ENCODE results near the gene ZBTB7B. TPM values are rescaled to one million over a fixed set of nuclear protein-coding genes. Genes with fewer than 3 reads are reported as not detected.

Gene ZBTB7B
- total and polyA plus RNA-seq, 9 of the 15 experiments (the other 6 are each of a cell fraction or from before 2014, with no cell fraction given), result 0.04 to 46.5 (median 15.2) TPM

DNA sequence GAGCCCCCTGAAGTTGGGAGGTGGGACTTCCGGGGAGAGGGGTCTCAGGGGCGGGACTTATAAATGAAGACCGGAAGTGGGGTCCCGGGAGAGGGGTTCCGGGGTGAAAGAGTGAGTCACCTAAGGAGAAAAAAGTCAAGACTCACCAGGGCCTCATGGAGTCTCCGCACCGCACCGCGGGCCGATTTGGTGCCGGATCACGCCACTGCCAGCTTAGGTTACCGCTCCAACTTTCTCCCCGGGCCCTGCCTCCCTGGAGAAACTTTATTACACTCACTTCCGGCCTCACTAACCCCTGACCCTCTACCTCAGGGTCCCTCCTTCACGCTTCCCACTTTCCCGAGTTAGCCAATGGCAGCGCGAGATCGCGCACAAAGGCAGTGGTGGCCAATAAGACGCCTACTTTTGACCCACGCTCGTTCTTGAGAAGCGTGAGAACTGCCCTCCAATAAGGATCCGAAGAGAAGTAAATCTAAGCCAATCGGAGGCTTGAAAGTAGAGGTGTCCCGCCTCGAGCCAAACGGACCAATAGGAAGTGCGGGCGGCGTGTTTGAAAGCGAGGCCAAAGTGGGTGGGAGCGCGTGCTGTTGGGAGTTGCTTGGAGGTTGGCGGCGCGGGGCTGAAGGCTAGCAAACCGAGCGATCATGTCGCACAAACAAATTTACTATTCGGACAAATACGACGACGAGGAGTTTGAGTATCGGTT lies 28.3 kb upstream of the ZBTB7B start, which contains the start of gene CKS1B (continued):
- TF ChIP-seq SRF (CRISPR knock-in tag; IDR thresholded peaks at IDR 0.05) (peak in 1 of 2 experiments; percentile 94; a peak in 2 of 4 replicates), YY1 (IDR thresholded peaks at IDR 0.05; ENCODE audit: borderline replicate concordance in 1 of 3, control insufficient read depth in 1 of 3, extremely low read depth in 1 of 3, insufficient read depth in 3 of 3, insufficient read length in 1 of 3, insufficient replicate concordance in 2 of 3, low read depth in 1 of 3, low read length in 2 of 3) (peak in 1 of 3 experiments; percentile 52), ZNF766 (CRISPR knock-in tag; conservative IDR thresholded peaks at IDR 0.05) (0 out of 2 replicates have a peak, but pooled peaks have one; percentile 32), POU5F1 (IDR thresholded peaks at IDR 0.05; ENCODE audit: borderline replicate concordance, low read depth, low read length, partially characterized antibody) (no peak), SIN3B (IDR thresholded peaks at IDR 0.05; ENCODE audit: low read depth) (peak; percentile 86; the same call in 1 of the 2 replicates), ELF1 (tag; IDR thresholded peaks at IDR 0.05) (peak; percentile 92), TRIM25 (IDR thresholded peaks at IDR 0.05; ENCODE audit: borderline replicate concordance) (no peak), ZNF696 (CRISPR knock-in tag; conservative IDR thresholded peaks at IDR 0.05) (no peak), CEBPB (tag; IDR thresholded peaks at IDR 0.05) (no peak), MCM3 (IDR thresholded peaks at IDR 0.05) (no peak), BRD9 (IDR thresholded peaks at IDR 0.05; ENCODE audit: low read depth, partially characterized antibody) (no peak), SMAD1 (IDR thresholded peaks at IDR 0.05; ENCODE audit: low read depth, low read length, partially characterized antibody) (peak; percentile 42), HDAC2 (IDR thresholded peaks at IDR 0.05) (peak; percentile 93), MITF (IDR thresholded peaks at IDR 0.05) (no peak), C11orf30 (IDR thresholded peaks at IDR 0.05; ENCODE audit: low read depth) (peak; percentile 83), ZNF436 (CRISPR knock-in tag; IDR thresholded peaks at IDR 0.05) (0 out of 2 replicates have a peak, but pooled peaks have one; percentile 40), PHF20 (IDR thresholded peaks at IDR 0.05; ENCODE audit: partially characterized antibody) (peak; percentile 73), E2F6 (IDR thresholded peaks at IDR 0.05; ENCODE audit: borderline replicate concordance in 1 of 2, extremely low read depth in 1 of 2, insufficient read depth in 1 of 2, insufficient read length in 1 of 2, low read depth in 1 of 2, low read length in 1 of 2, poor library complexity in 1 of 2, severe bottlenecking in 1 of 2) (peak; percentile 93 to 95), KDM5B (IDR thresholded peaks at IDR 0.05; ENCODE audit: insufficient replicate concordance, low read depth, low read length) (peak; percentile 69)
- TF ChIP-seq, protein P1, sequence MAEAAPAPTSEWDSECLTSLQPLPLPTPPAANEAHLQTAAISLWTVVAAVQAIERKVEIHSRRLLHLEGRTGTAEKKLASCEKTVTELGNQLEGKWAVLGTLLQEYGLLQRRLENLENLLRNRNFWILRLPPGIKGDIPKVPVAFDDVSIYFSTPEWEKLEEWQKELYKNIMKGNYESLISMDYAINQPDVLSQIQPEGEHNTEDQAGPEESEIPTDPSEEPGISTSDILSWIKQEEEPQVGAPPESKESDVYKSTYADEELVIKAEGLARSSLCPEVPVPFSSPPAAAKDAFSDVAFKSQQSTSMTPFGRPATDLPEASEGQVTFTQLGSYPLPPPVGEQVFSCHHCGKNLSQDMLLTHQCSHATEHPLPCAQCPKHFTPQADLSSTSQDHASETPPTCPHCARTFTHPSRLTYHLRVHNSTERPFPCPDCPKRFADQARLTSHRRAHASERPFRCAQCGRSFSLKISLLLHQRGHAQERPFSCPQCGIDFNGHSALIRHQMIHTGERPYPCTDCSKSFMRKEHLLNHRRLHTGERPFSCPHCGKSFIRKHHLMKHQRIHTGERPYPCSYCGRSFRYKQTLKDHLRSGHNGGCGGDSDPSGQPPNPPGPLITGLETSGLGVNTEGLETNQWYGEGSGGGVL (CRISPR knock-in tag; IDR thresholded peaks at IDR 0.05), result no peak

Measured in K562 (cell line).